HepG2 (cell line): ENCODE data around the gene TNXB. TPM values are rescaled to one million over a fixed set of nuclear protein-coding genes. Genes with fewer than 3 reads are reported as not detected.

Source experiments
- MTA1 ChIP-seq: sonication (generic); formaldehyde crosslinking; IDR thresholded peaks from 2 replicates; pipeline ENCODE4 v1.4.0; 2020; ENCODE audit warnings: missing genetic modification reagents, mild to moderate bottlenecking, borderline replicate concordance
- ZNF224 ChIP-seq: sonication (generic); formaldehyde crosslinking; IDR thresholded peaks from 2 replicates; pipeline ENCODE4 v1.5.0; 2020; ENCODE audit warnings: mild to moderate bottlenecking, missing genetic modification reagents
- ZNF33A ChIP-seq: sonication (generic); formaldehyde crosslinking; IDR thresholded peaks from 2 replicates; pipeline ENCODE4 v1.5.1; 2020; ENCODE audit warnings: missing genetic modification reagents, mild to moderate bottlenecking, moderate library complexity, borderline replicate concordance
- ZNF546 ChIP-seq: sonication (generic); formaldehyde crosslinking; conservative IDR thresholded peaks from 2 replicates; pipeline ENCODE4 v1.8.1; 2023; ENCODE audit warnings: mild to moderate bottlenecking, missing genetic modification reagents
- ZNF629 ChIP-seq: sonication (generic); formaldehyde crosslinking; conservative IDR thresholded peaks from 2 replicates; pipeline ENCODE4 v1.5.0; 2020; ENCODE audit warnings: missing genetic modification reagents
- polyA plus RNA-seq, 8 experiments: library from polyadenylated mRNA; depleted of rRNA in 3 of 8; stranded (reverse) in 7 of 8; unstranded in 1 of 8; fragments of >200 nt; fragmentation: Illumina TruSeq in 4 of 8; extraction: Trizol in 4 of 8; gene quantifications; 2 replicates each; pipeline versions ENCODE4 v1.2.1 to v1.2.3, GENCODE V29; 2011 to 2016; ENCODE audit warnings: low read depth in 4 of 8, missing spikeins in 1 of 8, mixed read lengths in 1 of 8; ENCODE audit not compliant: insufficient read depth in 1 of 8
- total RNA-seq, 5 experiments: library from RNA; depleted of rRNA; stranded (reverse); fragments of >200 nt; fragmentation: Illumina TruSeq; extraction: Trizol; gene quantifications; 2 replicates each; pipeline ENCODE4 v1.2.3, GENCODE V29; 2016; ENCODE audit warnings: low read depth in 1 of 5
- TF ChIP-seq, protein P1 (sequence below): sonication (generic); formaldehyde crosslinking; IDR thresholded peaks from 2 replicates; pipeline ENCODE4 v1.5.0; 2020; ENCODE audit warnings: mild to moderate bottlenecking, missing genetic modification reagents
- TF ChIP-seq, protein P2 (sequence below): sonication (generic); formaldehyde crosslinking; IDR thresholded peaks from 2 replicates; pipeline ENCODE4 v1.9.0; 2021; ENCODE audit warnings: missing genetic modification reagents, borderline replicate concordance

The TNXB gene
- total and polyA plus RNA-seq, 2 of the 13 experiments (the other 11 are each of a cell fraction or from before 2014, with no cell fraction given), result 1.6 to 2.7 TPM

DNA sequence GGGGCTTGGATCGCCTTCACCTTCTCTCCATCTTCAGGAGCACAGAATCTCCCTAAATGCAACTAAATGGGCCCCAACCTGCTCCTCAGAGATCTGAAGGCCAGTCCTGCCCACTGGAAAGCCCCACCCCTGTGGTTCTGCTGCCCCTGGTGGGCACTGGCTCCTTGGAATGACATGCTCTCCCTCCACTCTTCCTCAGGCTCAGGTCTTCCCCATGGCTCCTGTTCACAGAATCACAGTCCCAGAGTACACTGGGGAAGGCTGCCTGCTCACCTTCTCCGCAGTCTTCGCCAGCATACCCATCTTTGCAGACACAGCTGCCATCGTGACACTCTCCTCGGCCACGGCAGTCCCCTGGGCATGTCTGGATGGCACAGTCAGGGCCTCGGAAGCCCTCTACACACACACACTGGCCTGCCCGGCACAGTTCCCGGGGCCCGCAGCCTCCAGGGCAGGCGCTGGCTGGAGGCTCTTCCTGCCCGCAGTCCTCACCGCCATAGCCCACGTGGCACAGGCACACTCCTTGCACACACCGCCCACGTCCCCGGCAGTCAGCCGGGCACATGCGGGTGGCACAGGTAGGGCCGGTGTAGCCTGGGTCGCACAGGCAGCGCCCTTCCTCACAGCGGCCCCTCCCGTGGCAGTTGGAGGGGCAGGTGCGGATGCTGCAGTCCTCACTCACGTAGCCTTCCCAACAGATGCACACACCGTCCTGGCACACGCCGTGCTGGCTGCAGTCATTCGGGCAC lies 13.6 kb downstream of the TNXB start (continued):
- TF ChIP-seq, protein P1, sequence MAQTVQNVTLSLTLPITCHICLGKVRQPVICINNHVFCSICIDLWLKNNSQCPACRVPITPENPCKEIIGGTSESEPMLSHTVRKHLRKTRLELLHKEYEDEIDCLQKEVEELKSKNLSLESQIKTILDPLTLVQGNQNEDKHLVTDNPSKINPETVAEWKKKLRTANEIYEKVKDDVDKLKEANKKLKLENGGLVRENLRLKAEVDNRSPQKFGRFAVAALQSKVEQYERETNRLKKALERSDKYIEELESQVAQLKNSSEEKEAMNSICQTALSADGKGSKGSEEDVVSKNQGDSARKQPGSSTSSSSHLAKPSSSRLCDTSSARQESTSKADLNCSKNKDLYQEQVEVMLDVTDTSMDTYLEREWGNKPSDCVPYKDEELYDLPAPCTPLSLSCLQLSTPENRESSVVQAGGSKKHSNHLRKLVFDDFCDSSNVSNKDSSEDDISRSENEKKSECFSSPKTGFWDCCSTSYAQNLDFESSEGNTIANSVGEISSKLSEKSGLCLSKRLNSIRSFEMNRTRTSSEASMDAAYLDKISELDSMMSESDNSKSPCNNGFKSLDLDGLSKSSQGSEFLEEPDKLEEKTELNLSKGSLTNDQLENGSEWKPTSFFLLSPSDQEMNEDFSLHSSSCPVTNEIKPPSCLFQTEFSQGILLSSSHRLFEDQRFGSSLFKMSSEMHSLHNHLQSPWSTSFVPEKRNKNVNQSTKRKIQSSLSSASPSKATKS (CRISPR knock-in tag), result no peak
- no peak for TF ChIP-seq ZNF224 (CRISPR knock-in tag)
- no peak for TF ChIP-seq ZNF33A
- TF ChIP-seq, protein P2, sequence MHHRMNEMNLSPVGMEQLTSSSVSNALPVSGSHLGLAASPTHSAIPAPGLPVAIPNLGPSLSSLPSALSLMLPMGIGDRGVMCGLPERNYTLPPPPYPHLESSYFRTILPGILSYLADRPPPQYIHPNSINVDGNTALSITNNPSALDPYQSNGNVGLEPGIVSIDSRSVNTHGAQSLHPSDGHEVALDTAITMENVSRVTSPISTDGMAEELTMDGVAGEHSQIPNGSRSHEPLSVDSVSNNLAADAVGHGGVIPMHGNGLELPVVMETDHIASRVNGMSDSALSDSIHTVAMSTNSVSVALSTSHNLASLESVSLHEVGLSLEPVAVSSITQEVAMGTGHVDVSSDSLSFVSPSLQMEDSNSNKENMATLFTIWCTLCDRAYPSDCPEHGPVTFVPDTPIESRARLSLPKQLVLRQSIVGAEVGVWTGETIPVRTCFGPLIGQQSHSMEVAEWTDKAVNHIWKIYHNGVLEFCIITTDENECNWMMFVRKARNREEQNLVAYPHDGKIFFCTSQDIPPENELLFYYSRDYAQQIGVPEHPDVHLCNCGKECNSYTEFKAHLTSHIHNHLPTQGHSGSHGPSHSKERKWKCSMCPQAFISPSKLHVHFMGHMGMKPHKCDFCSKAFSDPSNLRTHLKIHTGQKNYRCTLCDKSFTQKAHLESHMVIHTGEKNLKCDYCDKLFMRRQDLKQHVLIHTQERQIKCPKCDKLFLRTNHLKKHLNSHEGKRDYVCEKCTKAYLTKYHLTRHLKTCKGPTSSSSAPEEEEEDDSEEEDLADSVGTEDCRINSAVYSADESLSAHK (CRISPR knock-in tag), result no peak
- no peak for TF ChIP-seq ZNF546 (CRISPR knock-in tag)
- 0 out of 2 replicates have a peak, but pooled peaks have one; percentile 10 for TF ChIP-seq MTA1
- TF ChIP-seq ZNF629 (CRISPR knock-in tag), result no peak
